Superior temporal gyrus (tissue), 1 donor: ENCODE measurements around the gene PARP3.

Experiments used
- DNase-seq: peaks from one replicate; pipeline ENCODE4 v3.0.0-alpha.2; 2016; ENCODE audit errors: extremely low spot score

PARP3 gene

DNA sequence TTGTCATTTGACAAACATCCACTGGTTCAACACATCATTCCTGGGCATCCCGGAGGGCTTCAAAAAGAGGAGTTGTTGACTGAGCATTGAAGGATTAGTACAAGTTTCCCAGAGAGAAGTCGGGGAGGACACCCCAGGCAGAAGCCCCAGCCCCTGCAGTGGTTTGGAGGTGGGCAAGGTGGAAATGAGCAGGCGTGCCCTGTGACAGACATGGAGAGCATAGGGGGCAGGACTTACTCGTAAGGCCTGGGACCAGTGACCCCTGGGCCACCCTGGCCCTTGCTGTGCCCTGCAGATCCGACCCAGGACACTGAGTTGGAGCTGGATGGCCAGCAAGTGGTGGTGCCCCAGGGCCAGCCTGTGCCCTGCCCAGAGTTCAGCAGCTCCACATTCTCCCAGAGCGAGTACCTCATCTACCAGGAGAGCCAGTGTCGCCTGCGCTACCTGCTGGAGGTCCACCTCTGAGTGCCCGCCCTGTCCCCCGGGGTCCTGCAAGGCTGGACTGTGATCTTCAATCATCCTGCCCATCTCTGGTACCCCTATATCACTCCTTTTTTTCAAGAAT is 5.9 kb downstream of the PARP3 start:
- no peak for DNase-seq

- DNase-seq = no peak
Measured at GRCh38 chr3:51949121-51949520, 7.0 kb downstream of the PARP3 start.

DNA sequence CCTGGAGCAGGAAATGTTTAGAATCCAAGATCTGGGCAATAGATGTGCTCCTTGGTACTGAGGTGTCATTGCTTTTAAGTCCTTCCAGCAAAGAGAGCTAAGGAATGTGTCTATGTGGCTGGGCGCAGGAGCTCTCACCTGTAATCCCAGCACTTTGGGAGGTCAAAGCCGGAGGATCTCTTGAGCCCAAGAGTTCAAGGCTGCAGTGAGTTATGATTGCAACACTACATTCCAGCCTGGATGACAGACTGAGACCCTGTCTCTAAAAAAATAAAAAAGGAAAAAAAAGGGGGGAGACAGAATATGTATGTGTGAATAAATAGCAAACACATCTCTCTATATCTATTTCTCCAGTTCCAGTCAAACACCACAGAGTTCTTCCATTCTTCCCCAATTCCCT is 8.7 kb downstream of the PARP3 start:
- no peak for DNase-seq

GRCh38 chr3:51953445-51953844 is 11.3 kb downstream of the PARP3 start:
- no peak for DNase-seq

GRCh38 chr3:51954105-51954504 is 11.9 kb downstream of the PARP3 start:
- DNase-seq = peak; percentile 8

DNA sequence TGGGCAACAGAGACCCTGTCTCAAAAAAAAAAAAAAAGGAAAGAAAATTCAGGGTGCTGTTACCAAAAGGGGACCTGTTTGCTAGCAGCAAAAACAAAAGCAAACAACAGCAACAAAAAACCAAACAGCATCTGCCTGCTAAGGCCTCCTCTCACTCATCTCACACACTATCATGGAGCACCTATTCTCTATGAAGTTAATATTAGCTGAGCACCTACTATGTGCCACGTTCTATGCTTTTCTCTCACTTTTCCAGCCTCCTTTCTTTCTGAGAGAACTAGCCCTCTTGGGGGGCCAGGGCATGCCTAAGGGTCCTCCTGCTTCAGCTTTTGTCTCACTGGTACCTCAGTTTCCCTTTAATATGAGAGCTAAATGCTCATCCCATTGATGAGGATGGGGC is 12.6 kb downstream of the PARP3 start:
- no peak for DNase-seq

- peak; percentile 88 for DNase-seq
Measured at GRCh38 chr3:51955175-51955892, 13.2 kb downstream of the PARP3 start, which contains the start of gene GPR62. Gene GPR62 (plus strand): TSS chr3:51955381. CDS start chr3:51955653, 272 bp downstream.

- peak; percentile 52 for DNase-seq
Measured at GRCh38 chr3:51955893-51956770, 14.0 kb downstream of the PARP3 start.

DNA sequence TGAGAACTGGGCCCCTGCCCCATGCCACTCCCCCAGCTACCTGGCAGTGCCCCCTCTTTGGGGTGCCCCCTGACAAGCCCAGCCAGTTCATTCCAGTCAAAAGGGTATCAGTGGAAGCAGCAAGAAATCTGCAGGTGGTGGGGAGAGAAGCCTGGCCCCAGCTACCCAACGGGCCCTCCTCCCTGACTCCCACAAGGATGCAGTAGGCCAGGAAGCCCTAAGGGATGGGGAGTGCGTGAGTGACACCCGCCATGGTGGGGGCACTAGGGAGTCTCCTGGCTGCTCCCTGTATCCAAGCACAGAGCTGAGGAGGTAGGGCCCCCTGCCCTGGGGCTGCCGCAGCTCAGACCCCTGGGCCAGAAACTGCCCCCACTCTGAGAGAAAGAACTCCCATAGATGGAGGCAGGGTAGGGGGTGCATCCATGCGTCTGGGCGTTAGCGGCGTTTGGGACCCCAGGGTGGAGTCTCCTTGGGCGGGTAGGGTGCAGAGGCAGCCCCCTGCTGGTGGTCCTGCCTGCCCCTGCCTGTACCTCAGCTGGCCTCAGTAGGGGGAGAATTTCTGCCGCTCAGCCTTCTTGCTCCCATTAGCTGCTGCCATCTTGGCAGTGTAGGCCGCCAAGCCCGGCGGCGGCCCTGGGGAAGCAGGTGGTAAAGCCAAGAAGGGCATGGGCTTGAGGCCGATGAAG is 15.5 kb downstream of the PARP3 start:
- no peak for DNase-seq

GRCh38 chr3:51958603-51959521 is 16.7 kb downstream of the PARP3 start:
- no peak for DNase-seq

DNA sequence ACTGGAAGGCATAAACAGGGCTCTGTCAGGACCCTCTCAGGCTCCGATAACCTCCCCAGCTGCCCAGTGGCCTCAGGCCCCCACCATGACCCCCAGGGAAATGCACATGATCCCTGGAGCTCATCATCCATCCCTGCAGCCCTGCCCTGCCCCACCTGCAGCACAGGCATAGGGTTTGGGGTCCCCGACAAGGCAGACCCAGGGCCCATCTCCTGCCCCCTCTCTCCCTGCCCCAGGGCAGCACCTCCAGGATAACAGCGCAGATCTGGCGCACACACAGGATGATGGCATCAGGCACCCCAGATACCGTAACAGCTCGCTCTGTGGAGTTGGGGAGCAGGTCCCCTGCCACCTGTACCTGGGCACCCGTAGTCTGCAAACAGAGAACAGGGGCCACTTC is 17.5 kb downstream of the PARP3 start:
- DNase-seq = no peak

GRCh38 chr3:51960386-51960785 is 18.2 kb downstream of the PARP3 start:
- DNase-seq = no peak

DNA sequence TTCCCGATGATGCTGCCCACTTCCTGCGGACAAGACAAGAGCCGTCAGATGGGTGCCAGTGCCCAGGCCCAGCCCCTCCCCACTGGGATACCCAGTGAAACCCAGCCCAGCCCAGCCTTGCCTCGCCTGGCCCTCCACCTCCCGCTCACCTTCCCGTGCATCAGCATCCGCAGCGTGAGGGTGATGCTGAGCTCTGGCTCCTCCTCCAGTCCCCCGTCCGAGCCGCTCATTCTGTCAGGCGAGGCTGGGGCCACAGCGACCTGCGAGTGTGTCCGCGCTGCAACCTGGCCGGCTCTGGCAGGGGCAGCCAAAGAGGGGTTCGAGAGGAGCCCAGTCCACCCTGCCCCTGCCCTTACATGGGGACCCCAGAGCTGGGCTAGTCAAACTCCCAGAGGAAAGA is 18.8 kb downstream of the PARP3 start:
- no peak for DNase-seq

- DNase-seq = no peak
Measured at GRCh38 chr3:51961602-51962569, 19.7 kb downstream of the PARP3 start.

GRCh38 chr3:51962854-51963530 is 20.8 kb downstream of the PARP3 start:
- DNase-seq = peak; percentile 44

DNA sequence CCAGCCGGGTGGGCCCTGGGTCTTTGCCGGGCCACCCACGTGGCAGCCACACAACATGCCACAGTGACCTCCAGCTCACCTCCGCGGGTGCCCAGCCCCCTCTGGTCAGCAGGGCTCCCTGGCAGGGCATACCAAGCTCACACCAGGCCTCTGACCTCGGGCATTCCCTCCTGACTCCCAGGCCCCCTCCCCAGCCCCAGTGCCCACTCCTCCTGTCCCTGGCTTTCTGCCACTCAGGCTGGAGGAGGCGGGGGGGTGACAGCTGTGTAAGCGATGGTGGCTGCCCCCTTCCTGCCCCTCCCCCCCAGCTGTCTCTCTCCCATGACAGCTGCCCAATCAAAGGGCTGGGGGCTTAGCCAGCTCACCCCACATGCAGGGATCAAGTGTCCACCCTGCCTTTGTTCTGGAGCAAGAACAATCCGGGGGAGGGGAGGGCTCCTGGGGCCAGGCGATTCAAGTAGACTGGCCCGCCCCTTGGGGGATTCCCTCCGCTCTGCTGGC is 21.8 kb downstream of the PARP3 start:
- DNase-seq = peak; percentile 36

GRCh38 chr3:51964521-51964920 is 22.4 kb downstream of the PARP3 start:
- no peak for DNase-seq

DNA sequence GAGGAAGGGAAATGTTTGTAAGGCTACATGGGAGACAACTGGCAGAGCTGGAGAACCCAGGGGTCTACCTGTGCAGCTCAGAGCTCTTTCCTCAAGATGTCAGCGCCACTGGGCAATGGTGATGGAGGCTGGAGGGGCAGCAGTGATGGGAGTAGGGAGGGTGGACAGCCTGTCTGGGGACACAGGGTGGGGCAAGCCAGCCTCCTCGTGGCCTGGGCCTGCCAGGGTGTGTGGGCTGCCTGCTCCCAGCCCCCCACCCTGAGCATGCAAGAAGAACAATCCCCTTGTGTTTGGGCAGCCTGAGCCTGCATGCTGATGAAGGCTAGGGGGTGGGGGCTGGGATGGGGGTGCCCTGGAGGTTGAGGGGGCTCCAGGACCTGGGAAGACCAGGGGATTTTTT is 23.9 kb downstream of the PARP3 start:
- peak; percentile 76 for DNase-seq

- DNase-seq = peak; percentile 48
Measured at GRCh38 chr3:51966486-51966885, 24.3 kb downstream of the PARP3 start.
